ENCODE data around the gene CLASP1. TPM values are rescaled to one million over a fixed set of nuclear protein-coding genes. Genes with fewer than 3 reads are reported as not detected.

CLASP1 gene
- total and polyA plus RNA-seq, 2 of the 8 experiments (the other 6 are each of a cell fraction or from before 2014, with no cell fraction given), result 7.3 to 53.9 TPM

DNA sequence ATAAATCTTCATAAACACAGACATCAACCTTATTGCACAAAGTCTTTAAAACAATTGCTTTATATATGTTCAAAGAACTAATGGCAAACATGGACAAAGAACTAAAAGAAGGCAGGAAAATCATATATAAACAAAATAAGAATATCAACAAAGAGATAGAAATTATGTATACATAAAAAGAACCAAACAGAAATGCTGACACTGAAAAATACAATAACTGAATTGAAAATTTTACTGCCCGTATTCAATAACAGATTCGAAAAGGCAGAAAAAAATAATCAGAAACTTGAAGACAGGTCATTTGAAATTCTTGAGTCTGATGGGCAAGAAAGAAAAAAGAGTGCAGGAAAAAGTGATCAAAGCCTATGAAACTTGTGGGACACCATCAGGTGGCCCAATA, 342.2 kb downstream of the CLASP1 start:
- no peak overlapping the region for H3K23ac ChIP-seq (ENCODE audit: insufficient read length)
- H3K4me1 ChIP-seq (replicated peaks in 1 of 4; ENCODE audit: control insufficient read depth in 3 of 4, insufficient read depth in 4 of 4, low read length in 3 of 4), result no peaks in the 10 kb centered on the region
- H3K4me3 ChIP-seq (ENCODE audit: extremely low read depth in 1 of 4, insufficient read depth in 2 of 4, low read depth in 3 of 4, low read length in 4 of 4), result no peak overlapping the region
- WGBS, 2 experiments (ENCODE audit: extremely low coverage in 1 of 2, insufficient coverage in 1 of 2, insufficient read length in 1 of 2, insufficient replicate concordance in 2 of 2, low coverage in 1 of 2, low lambda C conversion rate in 2 of 2, missing lambda C conversion rate in 1 of 2), result 86% methylated on average over 2 of the region's 2 CpGs; no CpG with 5 or more reads in 1 of the 2 experiments
- no peaks in the 10 kb centered on the region for H3K9me3 ChIP-seq (ENCODE audit: insufficient read depth in 2 of 2, low read depth in 1 of 2, low read length in 1 of 2)
- no peak overlapping the region for H4K91ac ChIP-seq (replicated peaks; ENCODE audit: insufficient read length, low read length)
- FAIRE-seq, result no peak
- H2BK12ac ChIP-seq (ENCODE audit: low read depth, low read length), result no peak overlapping the region
- no peak overlapping the region for H3K14ac ChIP-seq (ENCODE audit: insufficient read length)
- no peak overlapping the region for H2AK5ac ChIP-seq (ENCODE audit: low read depth, low read length)
- no peak overlapping the region for H2BK5ac ChIP-seq (ENCODE audit: low read depth, low read length)
- no peaks in the 10 kb centered on the region; the same call in 1 of the 2 replicates for H3K23me2 ChIP-seq (ENCODE audit: low read depth, low read length)
- H2BK20ac ChIP-seq (ENCODE audit: low read length), result no peak overlapping the region
- no peak for TF ChIP-seq SP4 (IDR thresholded peaks at IDR 0.05; ENCODE audit: low read length)
- H3K27ac ChIP-seq (ENCODE audit: low read depth, low read length), result no peak overlapping the region
- CTCF ChIA-PET (ENCODE audit: partially characterized antibody), result interaction anchor here (1.0 to 1.1 kb wide), 2 partner anchors 11 to 211 kb away, joined by 3 read pairs; no protein-coding TSS in a partner anchor
- no peaks in the 10 kb centered on the region for H3K79me2 ChIP-seq (ENCODE audit: control insufficient read depth in 1 of 2, insufficient read depth in 2 of 2, low read length in 2 of 2)
- DNase-seq (ENCODE audit: low read depth in 1 of 2, low spot score in 2 of 2), result no peak
- POLR2A ChIA-PET (ENCODE audit: partially characterized antibody), result no interaction called here
- no peak overlapping the region for H3K4me2 ChIP-seq (ENCODE audit: insufficient read depth in 1 of 2, low read depth in 2 of 2, low read length in 2 of 2)
- no peak overlapping the region for H3K4ac ChIP-seq (replicated peaks; ENCODE audit: insufficient read length, low read depth, low read length)
- H3K18ac ChIP-seq (ENCODE audit: extremely low read depth, low read length), result no peak overlapping the region
- H3K56ac ChIP-seq (replicated peaks; ENCODE audit: insufficient read length, low read depth, low read length), result no peak overlapping the region
- H3K27me3 ChIP-seq (replicated peaks in 1 of 4; ENCODE audit: control insufficient read depth in 3 of 4, extremely low read depth in 1 of 4, insufficient read depth in 3 of 4, low read length in 3 of 4), result no peaks in the 10 kb centered on the region
- no peaks in the 10 kb centered on the region for H4K20me1 ChIP-seq (replicated peaks in 1 of 2; ENCODE audit: control insufficient read depth in 1 of 2, insufficient read depth in 2 of 2, low read length in 2 of 2)
- no peak overlapping the region for H3K9ac ChIP-seq (replicated peaks in 1 of 4; ENCODE audit: extremely low read depth in 1 of 4, low read depth in 3 of 4, low read length in 3 of 4)
- H2BK120ac ChIP-seq (replicated peaks; ENCODE audit: low read depth, low read length), result no peak overlapping the region
- H3K79me1 ChIP-seq (ENCODE audit: low read depth, low read length), result no peaks in the 10 kb centered on the region
- H2BK15ac ChIP-seq (ENCODE audit: low read length), result no peak overlapping the region
- no peak overlapping the region for H4K5ac ChIP-seq (ENCODE audit: insufficient read length, low read depth, low read length)
- no peaks in the 10 kb centered on the region for H3K36me3 ChIP-seq (ENCODE audit: control insufficient read depth in 2 of 4, insufficient read depth in 4 of 4, low read length in 3 of 4)
- H2AFZ ChIP-seq (ENCODE audit: low read length), result no peak overlapping the region
- H4K8ac ChIP-seq (ENCODE audit: extremely low read depth, insufficient read depth, low read length), result no peak overlapping the region

Measured in H1 (cell line).